ENCODE data around the gene HSPA12A. TPM values are rescaled to one million over a fixed set of nuclear protein-coding genes. Genes with fewer than 3 reads are reported as not detected.

The HSPA12A gene
- total RNA-seq, 1 donor = 35.4 TPM

GRCh38 chr10:116665541-116666125 is 76.7 kb downstream of the HSPA12A start:
- DNase-seq (ENCODE audit: low read depth) = peak; percentile 16
- TF ChIP-seq, protein P1, sequence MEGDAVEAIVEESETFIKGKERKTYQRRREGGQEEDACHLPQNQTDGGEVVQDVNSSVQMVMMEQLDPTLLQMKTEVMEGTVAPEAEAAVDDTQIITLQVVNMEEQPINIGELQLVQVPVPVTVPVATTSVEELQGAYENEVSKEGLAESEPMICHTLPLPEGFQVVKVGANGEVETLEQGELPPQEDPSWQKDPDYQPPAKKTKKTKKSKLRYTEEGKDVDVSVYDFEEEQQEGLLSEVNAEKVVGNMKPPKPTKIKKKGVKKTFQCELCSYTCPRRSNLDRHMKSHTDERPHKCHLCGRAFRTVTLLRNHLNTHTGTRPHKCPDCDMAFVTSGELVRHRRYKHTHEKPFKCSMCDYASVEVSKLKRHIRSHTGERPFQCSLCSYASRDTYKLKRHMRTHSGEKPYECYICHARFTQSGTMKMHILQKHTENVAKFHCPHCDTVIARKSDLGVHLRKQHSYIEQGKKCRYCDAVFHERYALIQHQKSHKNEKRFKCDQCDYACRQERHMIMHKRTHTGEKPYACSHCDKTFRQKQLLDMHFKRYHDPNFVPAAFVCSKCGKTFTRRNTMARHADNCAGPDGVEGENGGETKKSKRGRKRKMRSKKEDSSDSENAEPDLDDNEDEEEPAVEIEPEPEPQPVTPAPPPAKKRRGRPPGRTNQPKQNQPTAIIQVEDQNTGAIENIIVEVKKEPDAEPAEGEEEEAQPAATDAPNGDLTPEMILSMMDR (IDR thresholded peaks at IDR 0.05; ENCODE audit: insufficient read depth, low read depth, low read length) = no peak
- peak overlapping the region; percentile 7 for H3K4me3 ChIP-seq (ENCODE audit: low read depth, low read length)

DNA sequence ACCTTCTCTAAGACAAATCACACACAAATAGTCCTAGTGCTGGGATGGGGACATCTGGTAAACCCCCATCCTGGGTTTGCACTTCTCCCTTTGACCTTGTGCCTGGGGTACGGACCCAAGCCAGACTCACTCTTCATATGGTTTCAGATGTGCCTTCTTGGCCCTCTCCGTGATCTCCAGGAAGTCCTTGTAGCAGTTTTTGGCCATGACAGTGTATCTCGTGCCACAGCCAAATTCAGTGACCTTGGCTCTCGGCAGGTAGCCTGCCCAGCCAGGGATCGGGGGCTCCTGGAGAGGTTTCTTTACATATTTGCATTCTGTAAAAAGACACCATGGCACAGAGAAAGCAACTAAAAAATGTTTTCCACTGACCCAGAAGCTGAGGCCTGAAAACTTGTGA is 77.7 kb downstream of the HSPA12A start:
- TF ChIP-seq, protein P1 (IDR thresholded peaks at IDR 0.05; ENCODE audit: insufficient read depth, low read depth, low read length) = no peak
- H3K4me3 ChIP-seq (ENCODE audit: low read depth, low read length) = no peak overlapping the region
- no peak for DNase-seq (ENCODE audit: low read depth)

- no peak overlapping the region for H3K4me3 ChIP-seq (ENCODE audit: low read depth, low read length)
- TF ChIP-seq, protein P1 (IDR thresholded peaks at IDR 0.05; ENCODE audit: insufficient read depth, low read depth, low read length) = no peak
- DNase-seq (ENCODE audit: low read depth) = no peak
Observed at GRCh38 chr10:116663342-116663741, 79.0 kb downstream of the HSPA12A start.

DNA sequence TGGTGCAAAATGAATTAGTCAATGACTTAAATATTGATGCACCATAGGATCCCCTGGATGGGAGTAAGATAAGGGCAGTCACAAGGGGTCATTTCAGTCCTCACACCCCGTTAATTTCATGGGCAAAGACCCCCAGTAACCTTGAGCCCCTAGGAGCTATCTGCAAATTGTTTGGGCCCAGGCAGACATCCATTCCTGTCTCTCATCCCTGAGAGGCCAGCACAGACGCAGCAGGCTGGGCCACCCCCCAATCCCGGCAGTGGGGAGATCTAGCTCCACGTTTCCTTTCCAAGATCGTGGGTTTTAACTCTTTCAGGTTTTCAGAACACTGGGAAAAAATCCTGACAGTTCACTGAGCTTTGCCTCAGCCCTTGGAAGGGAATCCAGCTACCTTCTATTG is 81.5 kb downstream of the HSPA12A start:
- no peak for DNase-seq (ENCODE audit: low read depth)
- H3K4me3 ChIP-seq (ENCODE audit: low read depth, low read length) = no peak overlapping the region
- TF ChIP-seq, protein P1 (IDR thresholded peaks at IDR 0.05; ENCODE audit: insufficient read depth, low read depth, low read length) = no peak

- TF ChIP-seq, protein P1 (IDR thresholded peaks at IDR 0.05; ENCODE audit: insufficient read depth, low read depth, low read length) = no peak
- DNase-seq (ENCODE audit: low read depth) = no peak
- no peak overlapping the region for H3K4me3 ChIP-seq (ENCODE audit: low read depth, low read length)
Observed at GRCh38 chr10:116659049-116659670, 83.2 kb downstream of the HSPA12A start.

DNA sequence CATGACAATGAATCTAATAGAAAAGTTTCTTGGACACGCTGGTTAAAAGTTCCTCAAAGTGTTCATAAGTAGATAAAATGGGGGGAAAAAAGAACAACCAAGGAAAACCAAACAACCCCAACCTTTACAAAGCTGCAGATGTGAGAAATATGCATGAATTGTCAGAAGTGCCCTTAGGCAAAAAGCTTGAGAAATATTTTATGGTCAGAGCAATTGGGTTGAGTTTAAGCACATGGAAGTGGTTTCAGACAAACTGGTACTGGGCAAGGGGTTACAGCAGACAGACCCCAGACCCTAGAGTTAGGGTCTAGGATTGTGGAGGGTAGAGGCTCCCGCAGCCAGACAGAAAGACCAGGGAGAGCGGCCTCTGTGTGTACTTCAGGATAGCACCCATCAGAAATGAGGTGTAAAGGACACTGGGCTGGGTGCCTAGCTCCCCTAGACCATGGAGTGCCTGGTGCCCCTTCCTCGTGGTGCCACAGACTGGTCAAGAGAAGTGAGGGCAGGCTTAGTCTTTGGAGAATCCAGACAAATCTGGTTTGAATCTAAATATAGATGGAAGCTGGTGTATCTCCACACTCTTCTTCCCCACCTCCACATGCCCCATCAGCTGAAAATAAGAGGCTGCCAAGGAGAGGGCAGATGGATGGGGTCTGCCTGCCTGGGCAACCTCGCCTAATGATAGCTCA is 84.4 kb downstream of the HSPA12A start:
- DNase-seq (ENCODE audit: low read depth) = peak; percentile 10
- TF ChIP-seq, protein P1 (IDR thresholded peaks at IDR 0.05; ENCODE audit: insufficient read depth, low read depth, low read length) = no peak
- no peak overlapping the region for H3K4me3 ChIP-seq (ENCODE audit: low read depth, low read length)
